Suprapubic skin (tissue), 3 donors: ENCODE measurements around the gene ISX.

ENCODE experiments used
- EP300 ChIP-seq: sonication (generic); formaldehyde crosslinking; IDR thresholded peaks from one replicate; pipeline ENCODE4 v1.6.1; 2017; ENCODE audit warnings: antibody characterized with exemption
- POLR2A ChIP-seq, 2 donors: fragments of 450-650 bp; IDR thresholded peaks; one replicate each; pipeline ENCODE4 v1.6.1; 2017; ENCODE audit warnings: antibody characterized with exemption in 2 of 2, mild to moderate bottlenecking in 2 of 2, moderate library complexity in 2 of 2
- TF ChIP-seq, protein P1 (sequence below), 2 donors: fragments of 200-600 bp in 1 of 2; fragments of 450-650 bp in 1 of 2; sonication (generic) in 1 of 2; IDR thresholded peaks; one replicate each; pipeline ENCODE4 v1.5.1; 2016 to 2019; ENCODE audit warnings: antibody characterized with exemption in 2 of 2, mild to moderate bottlenecking in 1 of 2, moderate library complexity in 1 of 2

GRCh38 chr22:35059632-35060031 is 6.3 kb upstream of the ISX start:
- TF ChIP-seq, protein P1, sequence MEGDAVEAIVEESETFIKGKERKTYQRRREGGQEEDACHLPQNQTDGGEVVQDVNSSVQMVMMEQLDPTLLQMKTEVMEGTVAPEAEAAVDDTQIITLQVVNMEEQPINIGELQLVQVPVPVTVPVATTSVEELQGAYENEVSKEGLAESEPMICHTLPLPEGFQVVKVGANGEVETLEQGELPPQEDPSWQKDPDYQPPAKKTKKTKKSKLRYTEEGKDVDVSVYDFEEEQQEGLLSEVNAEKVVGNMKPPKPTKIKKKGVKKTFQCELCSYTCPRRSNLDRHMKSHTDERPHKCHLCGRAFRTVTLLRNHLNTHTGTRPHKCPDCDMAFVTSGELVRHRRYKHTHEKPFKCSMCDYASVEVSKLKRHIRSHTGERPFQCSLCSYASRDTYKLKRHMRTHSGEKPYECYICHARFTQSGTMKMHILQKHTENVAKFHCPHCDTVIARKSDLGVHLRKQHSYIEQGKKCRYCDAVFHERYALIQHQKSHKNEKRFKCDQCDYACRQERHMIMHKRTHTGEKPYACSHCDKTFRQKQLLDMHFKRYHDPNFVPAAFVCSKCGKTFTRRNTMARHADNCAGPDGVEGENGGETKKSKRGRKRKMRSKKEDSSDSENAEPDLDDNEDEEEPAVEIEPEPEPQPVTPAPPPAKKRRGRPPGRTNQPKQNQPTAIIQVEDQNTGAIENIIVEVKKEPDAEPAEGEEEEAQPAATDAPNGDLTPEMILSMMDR (IDR thresholded peaks at IDR 0.05), result no peak
- TF ChIP-seq EP300 (no peak), POLR2A (IDR thresholded peaks at IDR 0.05) (no peak)
